Astrocyte of the cerebellum (primary cell): ENCODE results near the gene SMARCD3.
A peak's percentile ranks its signal among the peaks of the same experiment; 100 is the strongest.

Experiments used
- DNase-seq: peaks from one replicate; pipeline ENCODE4 v3.0.0-alpha.2; 2011; ENCODE audit warnings: low read depth
- H3K4me3 ChIP-seq: 2 replicates; pipeline ENCODE4 v1.5.1; 2011; ENCODE audit warnings: mild to moderate bottlenecking, low read depth, low read length, moderate library complexity
- in situ Hi-C: cut with HindIII; loops from 2 replicates; pipeline ENCODE4 v1.10.0; 2017; ENCODE audit warnings: low sequenced_read_pairs
- TF ChIP-seq, protein P1 (sequence below): IDR thresholded peaks from 2 replicates; pipeline ENCODE4 v1.5.1; 2012; ENCODE audit warnings: low read length, low read depth, moderate library complexity, mild to moderate bottlenecking; ENCODE audit errors: missing control alignments

The SMARCD3 gene

DNA sequence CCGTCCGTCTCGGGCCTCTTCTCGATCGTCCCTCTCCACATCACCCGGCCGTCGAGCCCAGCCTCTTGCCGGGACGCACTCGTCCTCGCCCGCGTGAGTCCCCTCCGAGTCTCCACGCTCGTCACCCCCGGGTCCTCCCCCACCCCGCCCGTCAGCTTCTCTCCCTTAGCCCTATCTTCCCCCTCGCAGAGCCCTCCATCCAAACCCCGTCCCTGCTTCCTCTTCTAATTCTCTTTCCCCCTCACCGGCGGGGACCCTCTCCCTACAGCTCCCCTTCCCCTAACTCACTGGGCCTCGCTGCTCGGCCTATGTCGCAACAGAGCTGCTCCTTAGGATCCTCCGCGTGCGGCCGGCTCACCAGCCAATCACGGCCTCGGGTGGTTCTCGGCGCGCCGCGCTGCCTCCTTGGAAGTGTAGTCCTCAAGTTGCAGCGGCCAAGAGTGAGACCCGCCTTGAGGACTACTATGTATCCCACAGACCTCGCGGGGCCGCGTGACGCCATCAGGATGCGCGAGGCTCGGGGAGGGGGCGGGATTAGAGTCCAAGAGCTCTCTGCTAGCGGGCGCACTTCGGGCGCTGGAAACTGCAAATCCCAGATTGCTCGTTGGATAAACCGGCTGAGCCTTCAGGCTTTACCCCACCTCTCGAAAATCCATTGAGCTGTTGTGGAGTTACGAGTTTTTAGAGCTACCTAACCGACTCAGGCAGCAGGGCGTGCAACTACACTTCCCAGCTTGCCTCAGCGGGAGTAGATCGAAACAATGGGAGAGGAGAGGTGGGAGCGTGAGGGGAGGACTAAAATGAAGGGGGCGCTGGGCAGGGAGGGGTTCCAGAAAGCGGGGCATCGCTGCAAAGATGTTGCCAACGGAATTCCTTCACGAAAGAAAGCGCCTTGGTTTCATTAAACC is 21.4 kb downstream of the SMARCD3 start, which contains the start of gene ABCF2:
Gene ABCF2 (minus strand): TSS at position 331 of the 908 bp plus-strand sequence. CDS start 747 bp downstream, outside the sequence.
- DNase-seq: peak; percentile 98
- H3K4me3 ChIP-seq: peak within 1 kb of the TSS; percentile 84
- TF ChIP-seq, protein P1, sequence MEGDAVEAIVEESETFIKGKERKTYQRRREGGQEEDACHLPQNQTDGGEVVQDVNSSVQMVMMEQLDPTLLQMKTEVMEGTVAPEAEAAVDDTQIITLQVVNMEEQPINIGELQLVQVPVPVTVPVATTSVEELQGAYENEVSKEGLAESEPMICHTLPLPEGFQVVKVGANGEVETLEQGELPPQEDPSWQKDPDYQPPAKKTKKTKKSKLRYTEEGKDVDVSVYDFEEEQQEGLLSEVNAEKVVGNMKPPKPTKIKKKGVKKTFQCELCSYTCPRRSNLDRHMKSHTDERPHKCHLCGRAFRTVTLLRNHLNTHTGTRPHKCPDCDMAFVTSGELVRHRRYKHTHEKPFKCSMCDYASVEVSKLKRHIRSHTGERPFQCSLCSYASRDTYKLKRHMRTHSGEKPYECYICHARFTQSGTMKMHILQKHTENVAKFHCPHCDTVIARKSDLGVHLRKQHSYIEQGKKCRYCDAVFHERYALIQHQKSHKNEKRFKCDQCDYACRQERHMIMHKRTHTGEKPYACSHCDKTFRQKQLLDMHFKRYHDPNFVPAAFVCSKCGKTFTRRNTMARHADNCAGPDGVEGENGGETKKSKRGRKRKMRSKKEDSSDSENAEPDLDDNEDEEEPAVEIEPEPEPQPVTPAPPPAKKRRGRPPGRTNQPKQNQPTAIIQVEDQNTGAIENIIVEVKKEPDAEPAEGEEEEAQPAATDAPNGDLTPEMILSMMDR: no peak
- in situ Hi-C loops: no loop called here

- TF ChIP-seq, protein P1: no peak
- in situ Hi-C loops: no loop called here
- no peak for DNase-seq
- peak overlapping the region; percentile 84 for H3K4me3 ChIP-seq
Measured at GRCh38 chr7:151226560-151226874, 22.0 kb downstream of the SMARCD3 start.

DNA sequence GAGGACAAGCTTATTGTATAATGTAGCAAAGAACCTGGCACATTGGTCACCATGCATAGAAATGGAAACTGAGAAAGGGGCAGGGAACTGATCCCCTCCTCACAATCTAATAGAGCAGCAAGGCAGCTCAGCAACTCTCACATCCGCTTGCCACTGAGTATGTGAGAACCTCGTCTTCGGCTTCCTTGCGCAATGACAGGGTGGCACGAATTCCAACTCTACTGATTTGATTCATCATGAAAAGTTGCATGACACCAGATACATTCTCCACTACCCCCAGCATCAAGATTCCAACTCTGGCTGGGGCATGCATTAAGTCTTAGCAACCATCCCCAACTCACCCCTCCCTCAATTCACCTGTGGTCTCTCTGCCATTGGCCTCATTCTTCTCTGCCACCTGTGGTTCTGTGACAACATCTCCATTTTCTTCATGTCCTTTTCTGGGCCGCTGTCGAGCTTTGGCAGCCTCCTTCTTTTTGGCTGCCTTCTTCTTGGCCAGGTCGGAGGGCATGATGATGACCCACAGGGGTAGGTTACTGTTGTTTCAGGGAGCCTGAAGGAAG is 22.5 kb downstream of the SMARCD3 start:
- no peak for DNase-seq
- TF ChIP-seq, protein P1: no peak
- H3K4me3 ChIP-seq: peak overlapping the region; percentile 84
- in situ Hi-C loops: no loop called here

- TF ChIP-seq, protein P1: no peak
- in situ Hi-C loops: no loop called here
- no peak overlapping the region for H3K4me3 ChIP-seq
- DNase-seq: no peak
Measured at GRCh38 chr7:151223728-151224127, 24.8 kb downstream of the SMARCD3 start.

DNA sequence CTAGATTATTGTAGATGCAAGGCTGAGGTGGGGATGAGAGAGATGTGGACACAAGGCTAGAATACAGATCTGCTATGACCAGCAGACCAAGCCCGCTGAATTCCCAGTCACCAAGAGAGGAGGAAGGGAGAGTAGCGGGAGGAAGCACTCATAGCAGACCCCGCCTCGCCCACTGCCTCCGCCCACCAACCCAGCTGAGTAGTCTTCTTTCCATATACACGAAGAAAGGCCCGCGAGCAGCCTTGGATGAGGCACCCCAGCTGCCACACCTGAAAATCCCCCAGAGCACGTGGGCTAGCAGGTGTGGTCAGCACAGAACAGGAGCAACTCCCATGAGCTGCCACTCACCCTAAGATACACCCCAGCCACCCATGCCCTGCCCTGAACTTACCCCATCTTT is 30.3 kb downstream of the SMARCD3 start:
- no peak overlapping the region for H3K4me3 ChIP-seq
- TF ChIP-seq, protein P1: no peak
- no peak for DNase-seq
- in situ Hi-C loops: no loop called here

- TF ChIP-seq, protein P1: no peak
- in situ Hi-C loops: no loop called here
- no peak overlapping the region for H3K4me3 ChIP-seq
- no peak for DNase-seq
Measured at GRCh38 chr7:151215396-151215795, 33.1 kb downstream of the SMARCD3 start.
